ENCODE measurements around the gene IGFBP4. TPM values are rescaled to one million over a fixed set of nuclear protein-coding genes. Genes with fewer than 3 reads are reported as not detected.

IGFBP4 gene
- total RNA-seq, 3 donors from 2014 or later (not counting 1 experiment from before 2014, with no cell fraction given): 2.1 to 8.1 (median 2.8) TPM

DNA sequence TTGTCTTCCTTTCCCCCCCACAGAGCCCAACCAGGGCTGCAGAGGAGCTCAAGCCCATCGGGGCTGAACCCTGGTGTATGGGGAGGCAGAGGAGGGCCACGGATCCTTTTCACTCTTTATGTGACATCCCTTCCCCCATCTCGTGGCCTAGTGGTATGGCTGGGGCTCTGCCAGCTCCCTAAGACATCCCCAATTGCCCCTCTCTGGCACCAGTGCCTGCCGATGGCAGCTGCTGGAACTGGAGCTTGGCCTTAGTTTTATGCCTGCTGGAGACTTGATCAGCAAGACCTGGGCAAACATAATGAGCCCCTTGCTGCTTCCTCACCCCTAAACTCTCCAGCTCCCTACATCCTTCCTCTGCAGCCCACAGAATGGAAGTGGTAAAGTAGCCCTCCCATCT, 17.5 kb upstream of the IGFBP4 start:
- Histone ChIP-seq H3K9me3 (ENCODE audit: control insufficient read depth, insufficient read depth, low read length) (no peaks in the 10 kb centered on the region), H3K27ac (ENCODE audit: low read length) (no peak overlapping the region), H3K4me3 (ENCODE audit: low read length) (no peak overlapping the region), H3K27me3 (ENCODE audit: control insufficient read depth, insufficient read depth, low read length) (no peaks in the 10 kb centered on the region), H3K36me3 (ENCODE audit: control insufficient read depth, insufficient read depth, low read length) (no peaks in the 10 kb centered on the region), H3K4me1 (ENCODE audit: control insufficient read depth, insufficient read depth, low read length) (peaks cover 18% of the 10 kb centered on the region)
- ATAC-seq (no peak), DNase-seq (no peak)
- 62% methylated on average over 4 of the region's 4 CpGs for WGBS (ENCODE audit: insufficient coverage)
- no peaks in the 10 kb centered on the region for H3K9me3 Mint-ChIP-seq
- no peak overlapping the region for H3K4me3 Mint-ChIP-seq
- intact Hi-C loops (cut with micrococcal nuclease): no loop called here
- H3K27ac Mint-ChIP-seq: no peak overlapping the region
- H3K4me1 Mint-ChIP-seq: peaks cover 7% of the 10 kb centered on the region in 2 donors
- TF ChIP-seq, protein P1, sequence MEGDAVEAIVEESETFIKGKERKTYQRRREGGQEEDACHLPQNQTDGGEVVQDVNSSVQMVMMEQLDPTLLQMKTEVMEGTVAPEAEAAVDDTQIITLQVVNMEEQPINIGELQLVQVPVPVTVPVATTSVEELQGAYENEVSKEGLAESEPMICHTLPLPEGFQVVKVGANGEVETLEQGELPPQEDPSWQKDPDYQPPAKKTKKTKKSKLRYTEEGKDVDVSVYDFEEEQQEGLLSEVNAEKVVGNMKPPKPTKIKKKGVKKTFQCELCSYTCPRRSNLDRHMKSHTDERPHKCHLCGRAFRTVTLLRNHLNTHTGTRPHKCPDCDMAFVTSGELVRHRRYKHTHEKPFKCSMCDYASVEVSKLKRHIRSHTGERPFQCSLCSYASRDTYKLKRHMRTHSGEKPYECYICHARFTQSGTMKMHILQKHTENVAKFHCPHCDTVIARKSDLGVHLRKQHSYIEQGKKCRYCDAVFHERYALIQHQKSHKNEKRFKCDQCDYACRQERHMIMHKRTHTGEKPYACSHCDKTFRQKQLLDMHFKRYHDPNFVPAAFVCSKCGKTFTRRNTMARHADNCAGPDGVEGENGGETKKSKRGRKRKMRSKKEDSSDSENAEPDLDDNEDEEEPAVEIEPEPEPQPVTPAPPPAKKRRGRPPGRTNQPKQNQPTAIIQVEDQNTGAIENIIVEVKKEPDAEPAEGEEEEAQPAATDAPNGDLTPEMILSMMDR (IDR thresholded peaks at IDR 0.05): no peak
- no peaks in the 10 kb centered on the region for H3K36me3 Mint-ChIP-seq
- H3K27me3 Mint-ChIP-seq (ENCODE audit: low read depth in 2 of 2): peaks cover 0 to 7% of the 10 kb centered on the region in 2 donors

GRCh38 chr17:40427002-40427491, 16.2 kb upstream of the IGFBP4 start:
- Histone ChIP-seq H3K4me1 (ENCODE audit: control insufficient read depth, insufficient read depth, low read length) (peaks cover 18% of the 10 kb centered on the region), H3K9me3 (ENCODE audit: control insufficient read depth, insufficient read depth, low read length) (no peaks in the 10 kb centered on the region), H3K27ac (ENCODE audit: low read length) (no peak overlapping the region), H3K36me3 (ENCODE audit: control insufficient read depth, insufficient read depth, low read length) (no peaks in the 10 kb centered on the region), H3K4me3 (ENCODE audit: low read length) (no peak overlapping the region), H3K27me3 (ENCODE audit: control insufficient read depth, insufficient read depth, low read length) (no peaks in the 10 kb centered on the region)
- Mint-ChIP-seq H3K4me1 (peaks cover 7% of the 10 kb centered on the region in 2 donors), H3K36me3 (no peaks in the 10 kb centered on the region), H3K9me3 (no peaks in the 10 kb centered on the region), H3K4me3 (no peak overlapping the region), H3K27ac (no peak overlapping the region), H3K27me3 (ENCODE audit: low read depth in 2 of 2) (peaks cover 0 to 12% of the 10 kb centered on the region in 2 donors)
- ATAC-seq (peak in 1 of 3 donors; percentile 25), DNase-seq (peak in 1 of 2 donors; percentile 57)
- TF ChIP-seq, protein P1 (IDR thresholded peaks at IDR 0.05): no peak
- intact Hi-C loops (cut with micrococcal nuclease): no loop called here

DNA sequence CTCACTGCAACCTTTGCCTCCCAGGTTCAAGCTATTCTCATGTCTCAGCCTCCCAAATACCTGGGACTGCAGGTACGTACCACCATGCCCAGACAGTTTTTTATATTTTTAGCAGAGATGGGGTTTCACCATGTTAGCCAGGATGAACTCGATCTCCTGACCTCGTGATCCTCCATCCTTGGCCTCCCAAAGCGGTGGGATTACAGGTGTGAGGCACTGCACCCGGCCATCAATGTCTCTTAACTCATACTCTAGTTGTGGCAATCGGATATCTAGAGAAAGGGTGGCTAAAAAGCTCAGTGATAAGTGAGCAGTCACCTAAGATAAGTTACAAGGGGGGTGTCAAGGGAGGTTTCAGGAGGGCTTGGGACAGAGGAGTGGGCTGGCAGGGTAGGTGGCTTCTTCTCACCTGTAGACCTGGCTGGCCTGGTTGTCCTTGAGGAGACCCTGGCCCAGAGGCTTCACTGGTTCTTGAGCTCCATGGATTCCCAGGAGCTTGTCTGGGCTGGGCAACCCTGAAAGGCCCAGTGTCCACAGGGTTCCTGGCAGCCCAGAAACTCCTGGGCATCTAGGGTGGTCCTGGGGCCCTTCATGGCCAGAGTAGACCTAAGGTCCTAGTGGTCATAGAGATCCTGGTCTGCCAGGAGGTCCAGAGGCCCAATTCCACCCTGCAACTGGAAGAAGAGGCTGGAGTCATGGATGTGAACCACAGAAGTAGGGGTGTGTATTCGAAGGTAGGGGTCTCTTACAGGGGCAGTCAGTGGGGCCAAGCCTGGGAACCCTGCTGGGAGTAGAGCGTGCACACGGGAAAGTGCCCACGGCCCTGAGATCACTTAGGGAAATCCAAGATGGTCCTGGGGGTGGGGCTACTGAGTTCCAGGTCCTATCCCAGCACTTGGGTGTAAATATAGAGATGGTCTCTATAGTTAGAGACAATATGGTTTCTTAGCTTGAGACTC, 12.7 kb upstream of the IGFBP4 start:
- Histone ChIP-seq H3K4me3 (ENCODE audit: low read length) (no peak overlapping the region), H3K27me3 (ENCODE audit: control insufficient read depth, insufficient read depth, low read length) (no peaks in the 10 kb centered on the region), H3K4me1 (ENCODE audit: control insufficient read depth, insufficient read depth, low read length) (peaks cover 17% of the 10 kb centered on the region), H3K9me3 (ENCODE audit: control insufficient read depth, insufficient read depth, low read length) (no peaks in the 10 kb centered on the region), H3K27ac (ENCODE audit: low read length) (no peak overlapping the region), H3K36me3 (ENCODE audit: control insufficient read depth, insufficient read depth, low read length) (no peaks in the 10 kb centered on the region)
- DNase-seq (no peak), ATAC-seq (no peak)
- Mint-ChIP-seq H3K4me3 (no peak overlapping the region), H3K36me3 (no peaks in the 10 kb centered on the region), H3K27me3 (ENCODE audit: low read depth in 2 of 2) (peaks cover 0 to 12% of the 10 kb centered on the region in 2 donors), H3K27ac (no peak overlapping the region), H3K4me1 (peaks cover 7% of the 10 kb centered on the region in 2 donors), H3K9me3 (no peaks in the 10 kb centered on the region)
- TF ChIP-seq, protein P1 (IDR thresholded peaks at IDR 0.05): no peak
- WGBS (ENCODE audit: insufficient coverage): 93% methylated on average over 10 of the region's 10 CpGs
- intact Hi-C loops (cut with micrococcal nuclease): no loop called here
